Right atrium auricular region (tissue), 2 donors: ENCODE data around the gene SAMD4A. TPM values are rescaled to one million over a fixed set of nuclear protein-coding genes. Genes with fewer than 3 reads are reported as not detected.

Experiments used
- DNase-seq: peaks from one replicate; pipeline ENCODE4 v3.0.0-alpha.2; 2019; ENCODE audit warnings: low spot score
- H3K27ac ChIP-seq, 2 donors: fragments of 200-600 bp; sonication (generic); 1 replicate in 1 of 2; 2 replicates in 1 of 2; pipeline ENCODE4 v1.5.1; 2016 to 2019
- H3K27me3 ChIP-seq, 2 donors: fragments of 200-600 bp; sonication (generic); one replicate each; pipeline versions ENCODE4 v1.5.1 to v1.6.0; 2017 to 2019
- H3K36me3 ChIP-seq: fragments of 200-600 bp; sonication (generic); one replicate; pipeline ENCODE4 v1.5.1; 2016
- H3K4me1 ChIP-seq, 2 donors: fragments of 200-600 bp; sonication (generic); one replicate each; pipeline versions ENCODE4 v1.5.1 to v1.6.0; 2017 to 2019
- H3K4me3 ChIP-seq, 2 donors: fragments of 200-600 bp; sonication (generic); 1 replicate in 1 of 2; 2 replicates in 1 of 2; pipeline ENCODE4 v1.5.1; 2017 to 2019; ENCODE audit warnings: mild to moderate bottlenecking in 1 of 2, moderate library complexity in 1 of 2
- H3K9me3 ChIP-seq, 2 donors: fragments of 200-600 bp; sonication (generic); one replicate each; pipeline ENCODE4 v1.5.1; 2019
- CTCF ChIP-seq, 2 donors: fragments of 200-600 bp; sonication (generic); IDR thresholded peaks; one replicate each; pipeline ENCODE4 v1.5.1; 2019; ENCODE audit warnings: antibody characterized with exemption in 2 of 2
- total RNA-seq, 2 donors: library from RNA; depleted of rRNA; stranded (reverse); fragments of >200 nt; gene quantifications; one replicate each; pipeline ENCODE4 v1.1.0, GENCODE V29; 2016

The SAMD4A gene
- total RNA-seq, 2 donors from 2014 or later: 74.5 to 102 TPM

- H3K4me3 ChIP-seq: no peak overlapping the region
- no peaks in the 10 kb centered on the region for H3K27me3 ChIP-seq
- peaks cover 0 to 74% of the 10 kb centered on the region in 2 donors for H3K4me1 ChIP-seq
- H3K27ac ChIP-seq: peak overlapping the region; percentile 86 to 97
- H3K36me3 ChIP-seq: no peaks in the 10 kb centered on the region
- peak; percentile 51 for DNase-seq
- no peaks in the 10 kb centered on the region for H3K9me3 ChIP-seq
- TF ChIP-seq CTCF (IDR thresholded peaks at IDR 0.05): no peak
Observed at GRCh38 chr14:54688229-54688628, 121.3 kb downstream of the SAMD4A start.

- Histone ChIP-seq H3K4me3 (no peak overlapping the region), H3K36me3 (no peaks in the 10 kb centered on the region), H3K4me1 (peaks cover 0 to 59% of the 10 kb centered on the region in 2 donors), H3K27ac (peak overlapping the region; percentile 86 to 97), H3K27me3 (no peaks in the 10 kb centered on the region), H3K9me3 (no peaks in the 10 kb centered on the region)
- peak; percentile 51 for DNase-seq
- no peak for TF ChIP-seq CTCF (IDR thresholded peaks at IDR 0.05)
Observed at GRCh38 chr14:54689928-54690327, 123.0 kb downstream of the SAMD4A start.

- H3K27me3 ChIP-seq: no peaks in the 10 kb centered on the region
- H3K9me3 ChIP-seq: no peaks in the 10 kb centered on the region
- H3K27ac ChIP-seq: peak overlapping the region; percentile 86 to 97
- no peak for TF ChIP-seq CTCF (IDR thresholded peaks at IDR 0.05)
- no peak overlapping the region for H3K4me3 ChIP-seq
- H3K4me1 ChIP-seq: peaks cover 0 to 53% of the 10 kb centered on the region in 2 donors
- no peaks in the 10 kb centered on the region for H3K36me3 ChIP-seq
- DNase-seq: peak; percentile 55
Observed at GRCh38 chr14:54690887-54691286, 124.0 kb downstream of the SAMD4A start.

GRCh38 chr14:54691525-54692283, 124.8 kb downstream of the SAMD4A start:
- Histone ChIP-seq H3K4me3 (no peak overlapping the region), H3K27me3 (no peaks in the 10 kb centered on the region), H3K9me3 (no peaks in the 10 kb centered on the region), H3K4me1 (peaks cover 0 to 52% of the 10 kb centered on the region in 2 donors), H3K27ac (peak overlapping the region; percentile 86 to 97), H3K36me3 (no peaks in the 10 kb centered on the region)
- peak; percentile 73 to 90 for TF ChIP-seq CTCF (IDR thresholded peaks at IDR 0.05)
- DNase-seq: peak; percentile 86

GRCh38 chr14:54692284-54692772, 125.4 kb downstream of the SAMD4A start:
- no peak for TF ChIP-seq CTCF (IDR thresholded peaks at IDR 0.05)
- DNase-seq: peak; percentile 50
- H3K36me3 ChIP-seq: no peaks in the 10 kb centered on the region
- H3K27ac ChIP-seq: peak overlapping the region; percentile 86 to 97
- no peaks in the 10 kb centered on the region for H3K27me3 ChIP-seq
- no peak overlapping the region for H3K4me3 ChIP-seq
- H3K4me1 ChIP-seq: peaks cover 0 to 52% of the 10 kb centered on the region in 2 donors
- H3K9me3 ChIP-seq: no peaks in the 10 kb centered on the region
